Activated CD4-positive, alpha-beta T cell treated with anti-CD3 and anti-CD28 coated beads, Interleukin-2, amount 50 U/mL, for 24 hours (primary cell): Measurements from ENCODE around the gene UNC13A.
"Not testable (repeated sequence)": the region's sequence is repeated elsewhere in the genome, so short reads cannot be mapped to it uniquely, and the experiment has no call there.

ENCODE experiments used
- DNase-seq, 2 donors: peaks; one replicate each; pipeline ENCODE4 v3.0.0-alpha.2; 2020; ENCODE audit warnings: low read depth in 1 of 2, low spot score in 1 of 2

UNC13A gene

DNA sequence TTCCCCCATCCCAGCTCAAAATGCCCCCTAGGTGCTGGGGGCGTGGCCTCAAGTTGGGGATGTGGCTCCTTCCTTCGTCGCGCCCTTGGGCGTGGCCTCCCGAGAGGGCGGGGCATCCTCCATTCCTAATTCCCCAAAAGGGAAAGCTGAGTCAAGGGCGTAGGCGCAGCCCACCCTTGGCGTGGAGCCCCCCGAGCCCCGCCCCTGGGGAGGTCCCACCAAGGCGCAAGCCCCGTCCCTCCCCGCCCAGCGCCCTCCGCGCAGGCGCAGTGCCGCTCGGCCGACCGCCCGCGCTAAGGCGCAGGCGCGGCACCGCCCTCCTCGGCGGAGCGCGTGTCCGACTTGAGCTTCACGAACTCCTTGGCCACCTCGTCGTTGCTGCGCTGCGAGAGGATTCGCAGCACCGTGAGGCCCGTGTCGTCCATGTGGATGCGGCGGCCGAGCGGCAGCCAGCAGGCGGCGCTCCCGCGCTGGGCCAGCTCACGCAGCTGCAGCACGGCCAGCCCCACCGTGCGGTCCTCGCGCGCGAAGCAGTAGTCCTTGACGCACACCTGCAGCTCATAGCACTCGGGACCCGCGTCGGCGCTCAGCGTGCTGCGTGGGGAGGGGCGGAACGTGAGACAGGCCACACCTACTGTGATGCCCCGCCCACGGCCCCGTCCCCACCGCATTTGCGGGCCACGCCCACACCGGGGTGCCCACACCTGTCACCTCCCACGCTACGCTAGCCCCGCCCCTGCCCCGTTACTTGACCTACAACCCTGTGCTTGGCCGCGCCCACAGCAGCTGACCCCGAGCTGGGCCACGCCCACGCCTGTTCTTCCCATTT lies 82.2 kb downstream of the UNC13A start:
- peak; percentile 55 to 64 for DNase-seq

DNA sequence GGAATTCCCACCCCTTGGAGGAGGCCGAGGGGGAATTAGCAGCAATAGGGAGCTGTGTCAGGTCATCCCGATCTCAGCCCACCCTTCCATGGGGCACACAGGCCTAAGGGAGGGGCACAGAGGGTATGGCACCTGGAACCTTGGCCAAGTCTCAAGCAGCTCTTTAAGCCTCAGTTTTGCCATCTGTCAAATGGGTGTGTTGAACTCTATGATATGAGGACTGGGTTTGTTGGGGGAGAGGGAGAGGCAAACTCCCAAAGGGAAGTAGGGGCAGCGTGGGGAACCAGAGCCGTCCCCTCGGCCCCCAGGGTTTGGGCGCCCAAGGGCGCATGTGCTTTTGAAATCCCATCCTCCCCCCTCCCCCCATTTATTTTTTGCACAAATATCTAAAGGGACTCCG lies 83.0 kb downstream of the UNC13A start:
- DNase-seq: no peak

DNA sequence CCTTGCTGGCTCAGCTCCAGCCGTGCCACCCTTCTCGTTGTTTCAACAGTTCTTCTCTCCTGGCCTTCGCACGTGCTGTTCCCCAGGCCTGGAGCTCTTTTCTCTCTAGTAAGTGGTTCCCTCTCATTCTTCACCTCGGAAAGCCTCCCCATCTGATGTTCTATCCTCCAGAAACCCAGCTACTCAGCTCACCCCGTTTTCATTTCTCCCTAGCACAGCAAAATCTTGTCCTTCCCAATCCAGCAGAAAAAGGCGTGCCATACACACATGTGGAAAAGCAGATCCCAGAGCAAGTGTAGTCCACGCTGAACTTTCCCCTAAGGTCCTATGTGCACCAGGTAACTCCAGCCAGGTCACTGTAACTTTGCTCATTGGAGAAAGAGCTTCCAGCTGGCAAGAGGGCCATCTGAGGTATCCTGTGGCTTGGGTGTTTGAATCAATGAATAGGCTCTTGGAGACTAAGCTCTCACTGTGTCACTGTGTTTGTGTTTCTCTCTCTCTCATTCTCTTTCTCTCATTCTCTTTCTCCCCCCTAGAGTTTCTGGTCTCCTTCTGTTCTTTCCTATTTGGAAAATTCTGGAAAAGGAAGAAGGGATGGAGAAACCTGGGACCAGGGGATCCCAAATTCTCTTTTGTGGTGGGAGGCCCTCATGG lies 83.7 kb downstream of the UNC13A start:
- no peak for DNase-seq

DNA sequence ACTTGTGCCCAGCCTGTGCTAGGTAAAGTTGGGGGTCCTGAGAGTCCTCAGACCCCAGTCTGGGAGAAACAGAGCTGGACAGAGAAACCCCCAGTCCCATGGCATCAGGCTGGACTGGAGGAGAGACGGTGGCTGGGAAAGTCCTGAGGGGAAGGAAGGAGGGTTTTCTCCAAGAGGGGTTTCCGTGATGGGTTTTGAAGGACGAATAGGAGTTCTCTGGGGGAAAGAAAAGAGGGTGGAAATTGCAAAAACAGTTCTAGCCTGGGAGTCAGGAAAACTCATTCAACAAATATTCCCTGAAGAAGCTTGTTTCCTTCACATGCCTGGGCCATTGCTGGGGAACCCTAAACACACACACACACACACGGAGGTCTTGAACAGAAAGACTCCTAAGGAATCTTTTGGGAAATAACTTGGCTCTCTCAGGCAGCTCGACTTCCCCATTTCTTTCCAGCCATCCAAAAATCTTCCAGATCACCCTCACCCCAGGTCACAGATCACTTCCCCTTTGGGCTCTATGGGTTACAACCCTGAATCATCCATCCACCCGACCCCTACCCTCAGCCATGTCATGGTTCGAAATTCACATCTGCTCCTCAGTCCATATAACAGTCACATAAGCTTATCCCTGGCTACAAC lies 85.2 kb downstream of the UNC13A start:
- no peak for DNase-seq

DNA sequence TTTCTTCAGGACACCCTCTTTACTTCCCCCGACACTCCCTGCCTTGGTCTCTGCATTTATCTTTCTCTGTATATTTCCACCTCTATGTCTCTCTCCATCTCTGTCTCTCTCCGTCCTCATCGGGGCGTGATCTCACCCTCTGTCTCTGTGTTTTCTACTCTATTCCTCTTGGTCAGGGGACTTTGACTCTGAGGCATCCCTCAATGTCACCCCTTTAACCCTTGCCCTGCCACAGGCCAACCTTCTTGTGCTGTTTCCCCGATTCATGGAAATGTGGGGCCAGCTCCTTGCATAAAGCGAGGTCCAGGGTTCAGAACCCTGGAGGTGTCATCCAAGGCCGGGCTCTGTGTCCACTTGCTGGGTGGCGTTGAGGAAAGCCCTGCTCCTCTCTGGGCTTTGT lies 85.9 kb downstream of the UNC13A start:
- DNase-seq: no peak

DNA sequence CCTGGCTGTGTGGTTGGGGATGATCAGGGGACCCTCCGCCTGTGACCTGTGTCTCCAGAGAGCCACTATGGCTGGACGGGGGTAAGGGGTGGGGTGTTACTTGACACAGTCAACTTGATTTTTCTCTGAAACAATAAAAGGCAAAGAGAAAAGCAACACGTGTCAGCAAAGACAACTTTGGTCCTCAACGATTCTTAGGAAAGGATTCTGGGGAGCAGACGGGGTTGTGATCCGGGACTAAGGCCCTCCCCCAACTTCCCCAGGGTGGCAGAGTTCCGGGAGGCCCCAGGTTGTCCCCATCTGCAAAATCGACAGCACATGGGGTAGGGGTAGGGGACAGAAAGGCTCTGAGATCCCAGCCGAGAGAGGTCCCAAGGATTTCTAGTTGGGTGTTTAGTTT lies 86.5 kb downstream of the UNC13A start:
- no peak for DNase-seq

DNA sequence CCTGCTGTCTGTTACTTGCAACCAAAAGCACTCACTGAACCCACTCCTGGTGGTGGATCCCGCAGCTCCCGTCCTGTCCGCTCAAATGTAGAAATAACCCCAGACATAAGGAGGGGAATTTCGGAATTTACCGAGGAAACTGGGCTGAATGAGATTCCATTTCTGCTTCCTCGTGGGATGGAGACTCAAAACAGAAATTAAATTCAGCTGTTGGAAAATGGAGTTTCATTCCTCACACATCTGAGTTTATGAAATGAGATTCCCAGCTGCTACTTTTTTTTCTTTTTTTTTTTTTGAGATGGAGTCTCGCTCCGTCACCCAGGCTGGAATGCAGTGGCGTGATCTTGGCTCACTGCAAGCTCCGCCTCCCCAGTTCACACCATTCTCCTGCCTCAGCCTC lies 88.4 kb downstream of the UNC13A start:
- DNase-seq: no peak

DNA sequence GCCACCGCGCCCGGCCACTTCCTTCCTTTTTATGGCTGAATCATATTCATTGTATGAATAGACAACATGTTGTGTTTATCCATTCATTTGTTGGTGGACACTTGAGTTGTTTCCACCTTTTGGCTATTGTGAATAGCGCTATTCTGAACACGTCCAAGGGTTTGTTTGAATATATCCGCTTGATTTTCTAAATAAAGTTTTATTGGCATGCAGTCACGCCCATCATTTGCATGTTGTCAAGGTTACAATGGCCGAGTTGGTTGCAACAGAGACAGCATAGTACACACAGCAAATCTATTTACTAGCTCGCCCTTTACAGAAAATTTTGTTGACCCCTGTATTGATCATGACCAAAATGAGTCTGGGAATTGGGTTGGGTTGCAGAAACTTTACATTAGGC lies 89.2 kb downstream of the UNC13A start:
- no peak for DNase-seq

DNA sequence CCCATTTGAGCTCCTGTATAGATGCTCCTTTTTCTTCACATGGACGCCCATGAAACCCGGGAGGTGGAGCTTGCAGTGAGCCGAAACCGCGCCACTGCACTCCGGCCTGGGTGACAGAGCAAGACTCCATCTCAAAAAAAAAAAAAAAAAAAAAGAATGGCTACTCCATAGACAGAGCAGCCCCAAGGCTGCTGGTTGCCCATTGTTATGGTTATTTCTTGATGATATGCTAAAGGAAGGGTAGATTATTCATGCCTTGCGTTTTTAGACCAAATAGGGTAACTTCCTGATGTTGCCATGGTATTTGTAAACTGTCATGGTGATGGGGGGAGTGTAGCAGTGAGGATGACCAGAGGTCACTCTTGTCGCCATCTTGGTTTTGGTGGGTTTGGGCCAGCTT lies 90.1 kb downstream of the UNC13A start:
- not testable (repeated sequence) for DNase-seq

DNA sequence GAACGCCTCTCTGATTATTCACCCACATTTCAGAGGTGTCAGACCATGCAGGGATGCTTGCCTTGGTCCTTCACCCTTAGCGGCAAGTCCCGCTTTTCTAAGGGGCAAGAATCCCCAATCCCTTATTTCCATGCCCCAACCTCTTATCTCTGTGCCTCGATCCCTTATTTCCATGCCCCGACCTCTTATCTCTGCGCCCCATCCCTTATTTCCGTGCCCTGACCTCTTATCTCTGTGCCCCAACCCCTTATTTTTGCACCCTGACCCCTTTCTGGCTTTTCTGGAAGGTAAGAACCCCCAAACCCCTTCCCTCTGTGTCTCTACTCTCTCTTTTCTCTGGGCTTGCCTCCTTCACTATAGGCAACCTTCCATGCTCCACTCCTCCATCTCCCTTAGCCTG lies 93.9 kb downstream of the UNC13A start:
- not testable (repeated sequence) for DNase-seq

DNA sequence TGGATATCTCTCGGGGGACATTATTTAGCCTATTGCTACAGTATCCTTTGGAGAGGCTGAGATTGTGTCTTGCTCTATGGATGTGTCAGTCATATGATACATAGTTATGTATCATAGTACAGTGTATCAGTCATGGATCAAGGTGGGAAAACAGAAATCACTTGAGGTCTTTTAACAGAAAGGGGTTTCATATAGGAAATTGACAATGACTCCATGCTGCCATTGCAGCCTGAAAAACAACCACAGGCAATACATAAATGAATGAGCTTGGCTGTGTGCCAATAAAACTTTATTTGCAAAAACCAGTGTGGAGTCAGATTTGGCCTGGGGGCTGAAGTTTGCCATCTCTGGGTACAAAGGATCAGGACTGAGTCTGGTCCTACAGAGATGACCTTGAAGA lies 97.3 kb downstream of the UNC13A start:
- DNase-seq: no peak

DNA sequence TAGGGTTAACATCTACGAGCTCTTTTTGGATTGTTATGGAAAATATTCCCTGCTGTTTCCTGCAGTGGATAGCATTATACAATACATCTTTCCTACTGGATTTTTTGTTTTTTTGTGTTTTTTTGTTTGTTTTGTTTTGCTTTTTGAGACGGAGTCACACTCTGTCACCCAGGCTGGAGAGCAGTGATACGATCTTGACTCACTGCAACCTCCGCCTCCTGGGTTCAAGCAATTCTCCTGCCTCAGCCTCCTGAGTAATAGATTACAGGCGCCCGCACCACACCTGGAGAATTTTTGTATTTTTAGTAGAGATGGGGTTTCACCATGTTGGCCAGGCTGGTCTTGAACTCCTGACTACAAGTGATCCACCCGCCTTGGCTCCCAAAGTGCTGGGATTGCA lies 102.8 kb downstream of the UNC13A start:
- DNase-seq: not testable (repeated sequence)

DNA sequence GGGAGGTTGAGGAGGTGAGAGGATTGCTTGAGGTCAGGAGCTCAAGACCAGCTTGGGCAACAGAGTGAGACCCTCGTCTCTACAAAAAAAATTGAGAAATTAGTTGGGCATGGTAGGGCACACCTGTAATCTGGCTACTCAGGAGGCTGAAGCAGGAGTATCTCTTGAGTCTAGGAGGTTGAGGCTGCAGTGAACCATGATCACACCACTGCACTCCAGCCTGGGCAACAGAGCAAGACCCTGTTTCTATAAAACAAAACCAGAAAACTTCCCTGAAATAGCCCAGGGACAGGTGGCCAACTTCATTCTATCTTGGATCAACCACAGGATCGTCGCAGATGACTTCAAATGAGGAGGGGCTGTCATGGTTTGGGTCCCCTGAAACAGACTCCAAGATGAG lies 104.0 kb downstream of the UNC13A start:
- no peak for DNase-seq

DNA sequence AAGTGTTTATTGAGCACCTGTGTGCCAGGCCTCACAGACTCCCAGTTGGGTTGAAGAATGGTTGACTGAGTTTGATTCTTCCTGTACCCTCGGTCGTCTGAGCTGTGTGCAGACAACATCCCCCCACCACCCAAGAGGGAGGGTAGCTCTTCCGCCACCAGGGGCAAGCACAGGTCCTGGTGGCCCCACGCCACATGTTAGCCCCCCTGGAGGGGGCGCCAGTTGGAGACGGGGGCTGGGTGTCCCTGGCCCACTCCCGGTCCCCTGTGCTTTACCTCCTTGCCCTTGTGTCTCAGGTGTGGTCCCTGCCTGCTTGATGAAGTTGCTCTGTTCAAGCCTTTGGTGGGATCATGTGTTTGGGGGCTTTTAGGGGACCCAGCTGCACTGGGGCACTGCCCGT lies 105.5 kb downstream of the UNC13A start:
- DNase-seq: no peak

DNA sequence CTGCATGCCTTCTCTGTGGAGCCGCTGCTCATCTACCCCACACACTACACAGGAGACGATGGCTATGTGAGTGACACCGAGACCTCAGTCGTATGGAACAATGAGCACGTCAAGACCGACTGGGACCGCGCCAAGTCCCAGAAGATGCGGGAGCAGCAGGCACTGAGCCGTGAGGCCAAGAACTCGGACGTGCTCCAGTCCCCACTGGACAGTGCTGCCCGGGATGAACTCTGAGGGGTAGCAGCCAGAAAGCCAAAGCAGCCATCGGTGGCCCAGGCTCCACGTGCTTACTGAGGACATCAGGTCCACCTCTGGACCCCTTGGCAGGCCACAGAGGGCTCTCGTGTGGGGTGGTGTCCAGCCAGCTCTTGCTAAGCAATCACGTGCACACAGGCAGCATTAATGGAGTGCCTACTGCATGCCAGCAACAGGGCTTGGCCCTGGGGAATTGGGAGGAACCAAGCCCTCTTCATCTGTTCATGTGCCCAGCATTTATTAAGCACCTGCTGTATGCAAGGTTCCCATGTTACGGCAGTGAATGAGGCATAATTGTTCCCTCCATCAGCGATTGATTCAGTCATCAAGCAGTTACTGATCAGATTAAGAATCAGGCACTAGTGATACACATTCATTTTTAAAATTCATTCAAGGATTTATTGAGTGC lies 106.8 kb downstream of the UNC13A start:
- no peak for DNase-seq

DNA sequence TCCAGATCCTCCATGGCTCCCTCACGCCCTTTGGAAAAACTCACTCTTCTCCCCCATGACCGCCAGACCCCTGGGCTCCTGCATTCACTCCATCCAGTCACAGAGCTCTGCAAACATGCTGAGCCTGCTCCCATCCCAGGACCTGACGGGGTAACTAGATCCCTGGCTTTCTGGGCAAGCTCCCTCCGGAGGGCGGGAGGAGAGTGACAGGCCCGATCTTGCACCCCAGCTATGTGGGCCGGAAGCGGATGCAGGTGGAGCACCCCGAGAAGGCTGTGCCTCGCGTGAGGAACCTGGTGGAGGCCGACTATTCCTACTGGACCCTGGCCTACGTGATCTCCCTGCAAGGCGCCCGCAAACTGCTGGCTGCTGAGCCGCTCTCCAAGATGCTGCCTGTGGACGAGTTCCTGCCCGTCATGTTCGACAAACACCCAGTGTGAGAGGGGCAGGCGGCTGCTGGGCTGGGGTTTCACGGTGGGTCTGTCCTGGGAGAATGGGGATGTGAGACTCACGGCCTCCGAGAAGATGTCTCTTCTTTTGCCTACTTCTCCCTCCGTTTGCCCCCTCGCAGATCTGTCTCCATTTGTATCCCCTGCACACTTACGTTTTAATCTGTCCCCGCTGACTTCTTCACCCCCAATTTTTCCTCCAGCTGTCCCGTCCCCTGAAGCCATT lies 107.5 kb downstream of the UNC13A start:
- DNase-seq: no peak

DNA sequence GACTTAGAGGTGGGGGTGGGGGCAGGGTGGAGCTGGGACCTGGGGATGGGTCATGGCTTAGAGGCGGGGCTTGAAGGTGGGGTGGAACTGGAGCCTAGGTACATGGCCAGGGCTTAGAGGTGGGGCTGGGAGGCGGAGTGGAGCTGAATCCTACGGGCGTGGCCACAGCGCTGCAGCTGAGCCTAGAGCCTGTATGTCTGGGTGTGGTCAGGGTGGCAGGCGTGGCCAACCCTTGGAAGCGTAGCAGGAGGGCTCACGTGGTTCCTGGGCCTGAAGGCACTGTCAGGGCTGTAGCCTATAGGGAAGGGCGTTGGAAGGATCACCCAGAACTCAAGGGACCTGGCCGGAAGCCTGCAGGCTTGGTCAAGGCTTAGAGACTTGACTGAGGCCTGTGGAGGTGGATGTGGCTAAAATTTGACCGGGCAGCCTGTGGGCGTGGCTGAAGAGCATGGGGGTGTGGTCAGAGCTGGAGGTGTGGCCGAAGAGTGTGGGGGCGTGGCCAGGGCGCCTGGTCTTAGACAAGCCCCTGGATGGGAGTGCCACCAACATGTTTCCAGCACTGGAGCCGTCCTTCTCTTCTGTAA lies 108.4 kb downstream of the UNC13A start:
- no peak for DNase-seq

DNA sequence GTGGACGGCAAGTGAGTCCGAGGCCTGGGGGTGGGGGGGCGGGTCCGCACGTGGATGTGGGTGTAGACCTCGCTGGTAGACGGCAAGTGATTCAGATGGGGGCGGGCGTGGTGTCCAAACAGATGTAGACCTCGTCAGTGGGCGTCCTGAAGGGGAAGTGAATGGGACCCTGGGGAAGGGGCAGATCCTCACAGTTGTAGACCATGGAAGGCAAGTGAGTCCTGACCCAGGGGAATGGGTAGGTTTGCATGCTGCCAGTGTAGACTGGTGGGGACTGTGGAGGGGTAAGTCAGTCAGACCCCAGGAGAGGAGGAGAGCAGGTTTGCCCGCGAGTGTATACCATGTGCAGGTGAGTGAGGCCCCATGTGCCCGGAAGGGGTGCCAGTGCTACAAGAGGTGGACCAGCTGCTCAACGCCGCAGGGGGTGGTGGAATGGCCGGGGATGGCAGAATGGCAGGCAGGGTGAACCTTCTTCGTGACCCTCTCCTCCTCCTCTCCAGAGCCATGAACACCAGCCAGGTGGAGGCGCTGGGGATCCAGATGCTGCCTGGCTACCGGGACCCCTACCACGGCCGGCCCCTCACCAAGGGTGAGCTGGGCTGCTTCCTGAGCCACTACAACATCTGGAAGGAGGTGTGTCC lies 110.6 kb downstream of the UNC13A start:
- DNase-seq: no peak

DNA sequence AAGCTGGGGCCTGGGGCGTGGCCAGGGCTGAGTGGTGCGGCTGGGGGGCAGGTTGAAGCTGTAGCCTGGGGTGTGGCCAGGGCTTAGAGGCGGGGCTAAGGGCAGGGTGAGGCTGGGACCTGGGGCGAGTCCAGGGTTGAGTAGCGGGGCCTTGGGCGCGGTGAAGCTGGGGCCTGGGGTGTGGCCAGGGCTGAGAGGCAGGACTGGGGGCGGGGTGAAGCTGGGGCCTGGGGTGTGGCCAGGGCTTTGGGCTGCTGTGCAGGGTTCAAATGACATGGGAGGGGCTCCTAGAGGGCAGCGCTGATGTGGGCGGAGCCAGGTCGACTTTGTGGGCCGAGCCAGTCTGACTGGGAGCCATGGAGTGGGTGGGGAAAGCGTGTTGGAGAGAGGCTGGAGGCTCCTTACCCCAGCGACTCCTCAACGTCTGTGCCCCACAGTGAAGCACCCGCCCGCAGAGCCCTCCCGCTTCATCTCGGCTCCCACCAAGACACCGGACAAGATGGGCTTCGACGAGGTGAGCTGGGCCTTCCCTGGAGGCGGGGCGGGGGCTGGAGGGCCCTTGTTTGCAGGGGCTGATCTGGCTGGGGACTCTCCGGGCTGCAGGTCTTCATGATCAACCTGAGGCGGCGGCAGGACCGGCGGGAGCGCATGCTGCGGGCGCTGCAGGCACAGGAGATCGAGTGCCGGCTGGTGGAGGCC lies 111.2 kb downstream of the UNC13A start:
- DNase-seq: no peak
